Effector memory CD4-positive, alpha-beta T cell (primary cell): ENCODE data around the gene MACROD2.

Experiments used
- DNase-seq, 3 donors: peaks; one replicate each; pipeline ENCODE4 v3.0.0-alpha.2; 2020
- H3K27ac ChIP-seq: 2 replicates; pipeline ENCODE4 v1.7.0; 2013; ENCODE audit warnings: mild to moderate bottlenecking, low read length, moderate library complexity; ENCODE audit not compliant: insufficient read depth, poor library complexity, severe bottlenecking
- H3K27me3 ChIP-seq: replicated peaks from 2 replicates; pipeline ENCODE4 v1.7.0; 2013; ENCODE audit warnings: mild to moderate bottlenecking, low read length; ENCODE audit not compliant: insufficient read depth, control insufficient read depth, poor library complexity, severe bottlenecking
- H3K36me3 ChIP-seq: 2 replicates; pipeline ENCODE4 v1.7.0; 2013; ENCODE audit warnings: mild to moderate bottlenecking, low read length, moderate library complexity; ENCODE audit not compliant: control insufficient read depth, insufficient read depth
- H3K4me1 ChIP-seq: 2 replicates; pipeline ENCODE4 v1.7.0; 2013; ENCODE audit warnings: low read length, mild to moderate bottlenecking; ENCODE audit not compliant: control insufficient read depth, insufficient read depth, poor library complexity, severe bottlenecking
- H3K4me3 ChIP-seq: 2 replicates; pipeline ENCODE4 v1.7.0; 2013; ENCODE audit warnings: low read length, low read depth, mild to moderate bottlenecking; ENCODE audit not compliant: insufficient read depth, poor library complexity, severe bottlenecking
- H3K9me3 ChIP-seq: 2 replicates; pipeline ENCODE4 v1.7.0; 2013; ENCODE audit warnings: mild to moderate bottlenecking, low read length, moderate library complexity; ENCODE audit not compliant: control insufficient read depth

Gene MACROD2

GRCh38 chr20:16058268-16058667, 2063.0 kb downstream of the MACROD2 start:
- DNase-seq = no peak
- no peak overlapping the region for H3K27ac ChIP-seq
- no peak overlapping the region for H3K4me3 ChIP-seq
- H3K9me3 ChIP-seq = no peaks in the 10 kb centered on the region
- H3K36me3 ChIP-seq = no peaks in the 10 kb centered on the region
- H3K4me1 ChIP-seq = no peaks in the 10 kb centered on the region
- no peaks in the 10 kb centered on the region for H3K27me3 ChIP-seq

GRCh38 chr20:16059841-16060240, 2064.5 kb downstream of the MACROD2 start:
- H3K36me3 ChIP-seq = no peaks in the 10 kb centered on the region
- H3K4me3 ChIP-seq = no peak overlapping the region
- no peaks in the 10 kb centered on the region for H3K4me1 ChIP-seq
- no peaks in the 10 kb centered on the region for H3K9me3 ChIP-seq
- DNase-seq = no peak
- no peaks in the 10 kb centered on the region for H3K27me3 ChIP-seq
- no peak overlapping the region for H3K27ac ChIP-seq

- no peaks in the 10 kb centered on the region for H3K27me3 ChIP-seq
Measured at GRCh38 chr20:16061351-16061750, 2066.0 kb downstream of the MACROD2 start.

GRCh38 chr20:16062661-16063581, 2067.6 kb downstream of the MACROD2 start:
- Histone ChIP-seq H3K9me3 (no peaks in the 10 kb centered on the region), H3K27ac (no peak overlapping the region), H3K36me3 (no peaks in the 10 kb centered on the region), H3K4me1 (no peaks in the 10 kb centered on the region), H3K27me3 (no peaks in the 10 kb centered on the region), H3K4me3 (no peak overlapping the region)
- DNase-seq = no peak

More at GRCh38 chr20:16061351-16061750, 2066.0 kb downstream of the MACROD2 start:
- Histone ChIP-seq H3K4me3 (no peak overlapping the region), H3K36me3 (no peaks in the 10 kb centered on the region), H3K9me3 (no peaks in the 10 kb centered on the region), H3K27ac (no peak overlapping the region), H3K4me1 (no peaks in the 10 kb centered on the region)
- no peak for DNase-seq

- H3K36me3 ChIP-seq = no peaks in the 10 kb centered on the region
- no peaks in the 10 kb centered on the region for H3K4me1 ChIP-seq
- no peak for DNase-seq
Measured at GRCh38 chr20:16063881-16064280, 2068.6 kb downstream of the MACROD2 start.

GRCh38 chr20:16064989-16065707, 2069.8 kb downstream of the MACROD2 start:
- no peak overlapping the region for H3K27ac ChIP-seq
- no peak for DNase-seq
- H3K27me3 ChIP-seq = no peaks in the 10 kb centered on the region
- no peaks in the 10 kb centered on the region for H3K36me3 ChIP-seq
- H3K4me1 ChIP-seq = no peaks in the 10 kb centered on the region
- H3K4me3 ChIP-seq = no peak overlapping the region
- H3K9me3 ChIP-seq = no peaks in the 10 kb centered on the region

More at GRCh38 chr20:16063881-16064280, 2068.6 kb downstream of the MACROD2 start:
- no peaks in the 10 kb centered on the region for H3K27me3 ChIP-seq
- no peaks in the 10 kb centered on the region for H3K9me3 ChIP-seq
- no peak overlapping the region for H3K27ac ChIP-seq
- no peak overlapping the region for H3K4me3 ChIP-seq

GRCh38 chr20:16066571-16066970, 2071.3 kb downstream of the MACROD2 start:
- Histone ChIP-seq H3K9me3 (no peaks in the 10 kb centered on the region), H3K27ac (no peak overlapping the region), H3K4me1 (no peaks in the 10 kb centered on the region), H3K4me3 (no peak overlapping the region), H3K36me3 (no peaks in the 10 kb centered on the region), H3K27me3 (no peaks in the 10 kb centered on the region)
- no peak for DNase-seq

- H3K4me1 ChIP-seq = no peaks in the 10 kb centered on the region
- DNase-seq = no peak
- H3K27ac ChIP-seq = no peak overlapping the region
- H3K9me3 ChIP-seq = no peaks in the 10 kb centered on the region
- no peaks in the 10 kb centered on the region for H3K36me3 ChIP-seq
- H3K27me3 ChIP-seq = no peaks in the 10 kb centered on the region
- H3K4me3 ChIP-seq = no peak overlapping the region
Measured at GRCh38 chr20:16069389-16070010, 2074.2 kb downstream of the MACROD2 start.

GRCh38 chr20:16072220-16072619, 2076.9 kb downstream of the MACROD2 start:
- Histone ChIP-seq H3K9me3 (no peaks in the 10 kb centered on the region), H3K27ac (no peak overlapping the region), H3K4me3 (no peak overlapping the region), H3K27me3 (no peaks in the 10 kb centered on the region), H3K4me1 (no peaks in the 10 kb centered on the region), H3K36me3 (no peaks in the 10 kb centered on the region)
- DNase-seq = no peak
